ENCODE results near the gene PLA2G2F. TPM values are rescaled to one million over a fixed set of nuclear protein-coding genes. Genes with fewer than 3 reads are reported as not detected.

PLA2G2F gene
- polyA plus RNA-seq, 2 of the 4 experiments (the other 2 are of a cell fraction): not detected

GRCh38 chr1:20189664-20190063 lies 50.5 kb downstream of the PLA2G2F start:
- FAIRE-seq: no peak
- H3K4me3 ChIP-seq: no peak overlapping the region
- no peak for TF ChIP-seq SMC3 (IDR thresholded peaks at IDR 0.05)
- TF ChIP-seq EHF (CRISPR knock-in tag; IDR thresholded peaks at IDR 0.05): no peak
- no peak for TF ChIP-seq JUN (IDR thresholded peaks at IDR 0.05)
- TF ChIP-seq ATOH8 (CRISPR knock-in tag; IDR thresholded peaks at IDR 0.05; ENCODE audit: low read depth): no peak
- TF ChIP-seq NPAS2 (CRISPR knock-in tag; IDR thresholded peaks at IDR 0.05; ENCODE audit: borderline replicate concordance): no peak
- ATAC-seq: no peak
- CTCF ChIA-PET: interaction anchor here (0.9 kb wide), 1 partner anchor 24 kb away, joined by 3 read pairs; no protein-coding TSS in a partner anchor
- POLR2A ChIA-PET: no interaction called here
- no peak overlapping the region for H3K4me2 ChIP-seq
- H3K9me3 ChIP-seq: no peaks in the 10 kb centered on the region
- H3K27ac ChIP-seq: no peak overlapping the region
- H3K4me1 ChIP-seq: no peaks in the 10 kb centered on the region; the same call in 2 of the 3 replicates
- 68% methylated on average over 4 of the region's 4 CpGs for WGBS (ENCODE audit: missing lambda C conversion rate)
- DNase-seq (ENCODE audit: low read depth in 1 of 2, low spot score in 1 of 2): no peak

GRCh38 chr1:20190256-20191160 lies 51.4 kb downstream of the PLA2G2F start:
- ChIA-PET POLR2A (no interaction called here), CTCF (interaction anchor here (0.9 kb wide), 1 partner anchor 23 kb away, joined by 3 read pairs; no protein-coding TSS in a partner anchor)
- FAIRE-seq (no peak), ATAC-seq (no peak), DNase-seq (ENCODE audit: low read depth in 1 of 2, low spot score in 1 of 2) (no peak)
- WGBS (ENCODE audit: missing lambda C conversion rate): 71% methylated on average over 17 of the region's 19 CpGs
- no peaks in the 10 kb centered on the region; the same call in 2 of the 3 replicates for H3K4me1 ChIP-seq
- H3K9me3 ChIP-seq: no peaks in the 10 kb centered on the region
- no peak overlapping the region for H3K27ac ChIP-seq
- H3K4me2 ChIP-seq: no peak overlapping the region
- no peak overlapping the region for H3K4me3 ChIP-seq
- no peak for TF ChIP-seq RARB (CRISPR knock-in tag; IDR thresholded peaks at IDR 0.05)
- TF ChIP-seq FOXS1 (CRISPR knock-in tag; IDR thresholded peaks at IDR 0.05): no peak
- TF ChIP-seq ESRRA (IDR thresholded peaks at IDR 0.05; ENCODE audit: borderline replicate concordance, low read length): no peak
- TF ChIP-seq GATA3 (IDR thresholded peaks at IDR 0.05; ENCODE audit: borderline replicate concordance): no peak
- no peak for TF ChIP-seq EHMT2 (IDR thresholded peaks at IDR 0.05; ENCODE audit: low read depth)
- TF ChIP-seq MYC (IDR thresholded peaks at IDR 0.05; ENCODE audit: borderline replicate concordance, low read length): no peak
- no peak for TF ChIP-seq JUN (IDR thresholded peaks at IDR 0.05)
- TF ChIP-seq HEYL (CRISPR knock-in tag; IDR thresholded peaks at IDR 0.05): no peak
- no peak for TF ChIP-seq BHLHE40 (IDR thresholded peaks at IDR 0.05; ENCODE audit: low read depth, low read length)
- no peak for TF ChIP-seq RAD21 (conservative IDR thresholded peaks at IDR 0.05 in 1 of 2, IDR thresholded peaks at IDR 0.05 in 1 of 2)

GRCh38 chr1:20191266-20191825 lies 52.2 kb downstream of the PLA2G2F start:
- H3K4me1 ChIP-seq: no peaks in the 10 kb centered on the region; the same call in 2 of the 3 replicates
- ChIA-PET POLR2A (no interaction called here), CTCF (no interaction called here)
- ATAC-seq (no peak), FAIRE-seq (no peak), DNase-seq (ENCODE audit: low read depth in 1 of 2, low spot score in 1 of 2) (no peak)
- H3K4me3 ChIP-seq: no peak overlapping the region
- no peaks in the 10 kb centered on the region for H3K9me3 ChIP-seq
- 66% methylated on average over 11 of the region's 12 CpGs for WGBS (ENCODE audit: missing lambda C conversion rate)
- peak overlapping the region in 1 of 2 experiments; percentile 22; a peak in 1 of 6 replicates for H3K27ac ChIP-seq
- no peak for TF ChIP-seq PHF8 (IDR thresholded peaks at IDR 0.05; ENCODE audit: borderline replicate concordance, low read depth)
- H3K4me2 ChIP-seq: no peak overlapping the region

GRCh38 chr1:20192364-20192763 lies 53.2 kb downstream of the PLA2G2F start:
- TF ChIP-seq MAFK (IDR thresholded peaks at IDR 0.05; ENCODE audit: partially characterized antibody) (peak; percentile 9), CEBPB (IDR thresholded peaks at IDR 0.05) (no peak)
- CTCF ChIA-PET: interaction anchor here (1.0 kb wide), 1 partner anchor 33 kb away, joined by 3 read pairs; no protein-coding TSS in a partner anchor
- WGBS (ENCODE audit: missing lambda C conversion rate): 33% methylated on average over 5 of the region's 5 CpGs
- POLR2A ChIA-PET: no interaction called here
- Histone ChIP-seq H3K4me1 (peaks cover under 1% of the 10 kb centered on the region; the same call in 1 of the 3 replicates), H3K4me3 (no peak overlapping the region), H3K27ac (peak overlapping the region in 1 of 2 experiments; percentile 22; a peak in 1 of 6 replicates), H3K9me3 (no peaks in the 10 kb centered on the region), H3K4me2 (no peak overlapping the region)
- DNase-seq (ENCODE audit: low read depth in 1 of 2, low spot score in 1 of 2) (no peak), FAIRE-seq (no peak), ATAC-seq (no peak)
